Fibroblast of pulmonary artery (primary cell): Measurements from ENCODE around the gene DCDC2B.
"Not testable (repeated sequence)": the region's sequence is repeated elsewhere in the genome, so short reads cannot be mapped to it uniquely, and the experiment has no call there.

Source experiments
- DNase-seq: peaks from one replicate; pipeline ENCODE4 v3.0.0-alpha.2; 2010; ENCODE audit warnings: low read depth
- H3K4me3 ChIP-seq: replicated peaks from 2 replicates; pipeline ENCODE4 v1.5.1; 2011; ENCODE audit warnings: low read depth, mild to moderate bottlenecking, control low read depth, low read length, moderate library complexity
- TF ChIP-seq, protein P1 (sequence below): IDR thresholded peaks from 2 replicates; pipeline ENCODE4 v1.5.1; 2011; ENCODE audit warnings: mild to moderate bottlenecking, control low read depth, low read length, inconsistent platforms; ENCODE audit errors: missing control alignments

The DCDC2B gene

DNA sequence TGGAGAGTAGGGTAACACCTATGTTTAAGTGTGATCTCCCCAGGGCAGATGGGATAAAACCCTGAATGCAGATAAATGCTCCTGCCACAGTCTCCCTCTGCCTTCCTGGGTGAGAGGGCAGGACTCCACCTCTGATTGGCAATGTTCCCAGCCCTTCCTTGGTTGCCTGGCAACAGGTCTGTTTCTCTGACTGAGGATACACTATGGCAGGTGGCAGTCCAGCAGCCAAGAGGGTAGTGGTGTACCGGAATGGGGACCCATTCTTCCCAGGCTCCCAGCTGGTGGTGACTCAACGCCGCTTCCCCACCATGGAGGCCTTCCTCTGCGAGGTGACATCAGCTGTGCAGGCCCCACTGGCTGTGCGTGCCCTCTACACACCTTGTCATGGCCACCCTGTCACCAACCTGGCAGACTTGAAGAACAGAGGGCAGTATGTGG is at the start of gene DCDC2B:
Gene DCDC2B, plus strand, starts transcription at position 199 of the 438 bp plus-strand sequence. Its CDS starts 5 bp downstream, at position 204.
- peak; percentile 51 for DNase-seq
- TF ChIP-seq, protein P1, sequence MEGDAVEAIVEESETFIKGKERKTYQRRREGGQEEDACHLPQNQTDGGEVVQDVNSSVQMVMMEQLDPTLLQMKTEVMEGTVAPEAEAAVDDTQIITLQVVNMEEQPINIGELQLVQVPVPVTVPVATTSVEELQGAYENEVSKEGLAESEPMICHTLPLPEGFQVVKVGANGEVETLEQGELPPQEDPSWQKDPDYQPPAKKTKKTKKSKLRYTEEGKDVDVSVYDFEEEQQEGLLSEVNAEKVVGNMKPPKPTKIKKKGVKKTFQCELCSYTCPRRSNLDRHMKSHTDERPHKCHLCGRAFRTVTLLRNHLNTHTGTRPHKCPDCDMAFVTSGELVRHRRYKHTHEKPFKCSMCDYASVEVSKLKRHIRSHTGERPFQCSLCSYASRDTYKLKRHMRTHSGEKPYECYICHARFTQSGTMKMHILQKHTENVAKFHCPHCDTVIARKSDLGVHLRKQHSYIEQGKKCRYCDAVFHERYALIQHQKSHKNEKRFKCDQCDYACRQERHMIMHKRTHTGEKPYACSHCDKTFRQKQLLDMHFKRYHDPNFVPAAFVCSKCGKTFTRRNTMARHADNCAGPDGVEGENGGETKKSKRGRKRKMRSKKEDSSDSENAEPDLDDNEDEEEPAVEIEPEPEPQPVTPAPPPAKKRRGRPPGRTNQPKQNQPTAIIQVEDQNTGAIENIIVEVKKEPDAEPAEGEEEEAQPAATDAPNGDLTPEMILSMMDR = no peak
- H3K4me3 ChIP-seq = no peak within 1 kb of the TSS

DNA sequence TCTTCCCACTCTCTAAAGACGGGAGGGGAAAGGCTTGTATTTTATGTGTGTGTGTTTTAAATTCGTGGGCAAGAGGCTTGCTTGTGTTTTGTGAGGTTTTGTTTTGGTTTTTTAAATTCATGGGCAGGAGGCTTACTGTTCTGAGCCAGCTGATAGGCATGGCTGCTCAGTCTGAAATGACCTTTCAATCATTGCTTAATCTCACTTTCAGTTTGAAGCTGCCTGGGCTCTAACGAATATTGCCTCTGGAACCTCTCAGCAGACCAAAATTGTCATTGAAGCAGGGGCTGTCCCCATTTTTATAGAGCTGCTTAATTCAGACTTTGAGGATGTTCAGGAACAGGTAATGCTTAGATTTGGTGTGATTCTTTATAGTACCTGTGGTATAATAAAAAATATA is 49.7 kb upstream of the DCDC2B start:
- TF ChIP-seq, protein P1 = no peak
- DNase-seq = no peak
- H3K4me3 ChIP-seq = no peak overlapping the region

DNA sequence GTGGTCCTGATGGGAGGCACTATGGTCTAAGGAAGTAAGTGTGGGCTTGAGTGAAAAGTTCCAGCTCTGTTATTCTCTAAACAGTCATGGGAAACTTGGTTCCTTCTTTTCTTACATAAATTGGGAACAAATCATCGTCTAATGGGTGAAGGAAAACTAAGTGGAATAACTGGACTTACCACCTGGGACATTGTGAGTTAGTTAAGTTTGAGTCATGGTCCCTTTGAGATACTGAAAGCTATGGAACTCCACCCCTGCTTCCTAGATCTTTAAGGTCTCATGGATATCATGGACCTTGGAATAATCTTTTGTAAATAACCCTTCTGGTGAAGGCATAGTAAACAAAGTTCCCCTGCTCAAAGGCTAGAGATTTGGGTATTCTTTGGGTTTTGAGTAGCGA is 45.5 kb upstream of the DCDC2B start:
- no peak overlapping the region for H3K4me3 ChIP-seq
- no peak for DNase-seq
- TF ChIP-seq, protein P1 = no peak

DNA sequence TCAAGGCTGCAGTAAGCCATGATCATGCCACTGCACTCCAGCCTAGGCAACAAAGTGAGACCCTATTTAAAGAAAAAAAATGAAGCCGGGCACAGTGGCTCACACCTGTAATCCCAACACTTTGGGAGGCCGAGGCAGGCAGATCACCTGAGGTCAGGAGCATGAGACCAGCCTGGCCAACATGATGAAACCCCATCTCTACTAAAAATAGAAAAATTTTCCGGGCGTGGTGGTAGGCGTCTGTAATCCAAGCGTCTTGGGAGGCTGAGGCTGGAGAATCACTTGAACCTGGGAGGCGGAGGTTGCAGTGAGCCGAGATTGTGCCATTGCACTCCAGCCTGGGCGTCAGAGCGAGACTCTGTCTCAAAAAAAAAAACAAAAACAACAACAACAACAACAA is 43.3 kb upstream of the DCDC2B start:
- H3K4me3 ChIP-seq, DNase-seq: not testable (repeated sequence)

DNA sequence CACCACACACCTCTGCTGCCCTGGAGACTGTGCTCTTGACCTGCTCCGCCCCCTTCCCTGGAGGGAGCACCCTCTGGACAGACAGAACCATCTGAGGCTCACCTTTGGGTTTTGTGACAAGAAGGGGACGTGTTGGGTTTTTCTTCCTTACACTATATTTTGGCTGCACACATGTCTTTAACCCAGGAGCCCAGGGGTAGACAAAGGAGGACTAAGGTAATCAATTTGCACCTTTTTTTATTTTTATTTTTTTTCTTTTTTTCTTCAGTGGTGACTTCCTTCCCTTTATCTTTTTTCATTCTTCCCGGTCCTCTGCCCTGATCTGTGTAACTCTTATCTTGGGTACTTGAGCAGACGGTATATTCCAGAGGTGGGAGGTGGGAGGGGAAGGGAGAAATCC is 37.9 kb upstream of the DCDC2B start:
- TF ChIP-seq, protein P1 = no peak
- no peak overlapping the region for H3K4me3 ChIP-seq
- no peak for DNase-seq

DNA sequence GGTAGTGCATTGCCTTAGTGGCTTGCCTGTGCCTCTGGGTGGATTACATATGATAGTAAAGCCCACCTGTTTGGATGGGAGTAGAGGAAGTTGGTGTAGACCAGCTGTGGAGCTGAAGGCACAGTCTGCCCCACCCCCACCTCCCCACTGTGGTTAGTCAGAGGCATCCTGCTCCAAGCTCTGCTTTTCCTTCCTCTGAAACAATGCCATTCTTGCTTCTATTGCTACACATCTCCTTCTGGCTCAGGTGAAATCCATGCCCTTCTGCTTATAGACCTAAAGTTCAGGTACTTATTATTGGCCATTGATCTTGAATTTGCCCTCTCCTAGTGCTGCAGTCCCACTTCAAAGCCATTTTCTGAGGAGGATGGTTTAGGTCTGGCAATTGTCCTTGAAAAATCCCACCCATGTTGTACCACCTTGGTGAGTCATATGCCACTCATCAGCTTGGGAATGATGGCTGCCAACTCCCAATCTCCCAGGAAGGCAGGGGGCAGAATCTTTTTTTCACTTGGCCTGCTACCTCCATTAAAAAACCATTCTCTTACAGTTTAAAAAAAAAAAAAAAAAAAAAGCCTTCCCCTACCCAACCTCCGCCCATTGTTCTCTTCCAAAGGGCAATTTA is 36.2 kb upstream of the DCDC2B start:
- peak; percentile 55 for DNase-seq
- TF ChIP-seq, protein P1 = no peak
- H3K4me3 ChIP-seq = no peak overlapping the region

DNA sequence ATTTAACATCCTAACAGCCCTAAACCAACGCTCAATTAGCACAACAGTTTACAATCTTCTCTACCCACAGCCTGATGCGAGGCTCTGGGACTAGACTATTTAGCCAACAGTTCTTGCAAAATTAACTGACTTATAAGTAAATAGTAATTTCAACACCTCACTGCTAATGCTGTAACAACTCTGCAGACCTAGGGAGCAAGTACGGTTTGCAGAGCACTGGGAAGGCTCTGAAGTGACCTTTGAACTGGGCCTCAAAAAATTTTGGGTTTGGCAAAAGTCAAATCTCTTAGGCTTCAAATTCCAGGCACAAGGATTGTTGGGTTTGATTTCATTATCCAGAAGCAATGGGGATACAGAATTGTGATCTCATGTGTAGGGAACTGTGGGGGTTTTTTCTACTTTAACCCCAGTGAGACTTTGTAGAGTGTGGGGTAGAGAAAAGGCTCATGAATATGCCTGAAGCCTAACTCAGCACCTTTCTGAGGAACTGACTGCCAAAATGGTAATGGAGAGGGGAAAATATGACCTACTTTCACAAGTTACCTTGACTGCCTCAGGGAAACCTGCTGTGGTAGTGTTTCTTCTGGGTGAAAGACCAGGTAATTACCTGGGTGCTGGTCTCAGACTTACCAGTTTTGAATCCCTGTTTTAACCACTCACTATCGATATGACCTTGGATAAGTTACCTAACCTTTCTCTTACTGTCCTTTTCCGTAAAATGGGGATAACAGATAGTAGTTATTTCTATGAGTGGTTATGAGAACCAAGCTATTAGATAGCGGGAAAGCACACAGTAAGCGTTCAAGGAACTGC is 30.3 kb upstream of the DCDC2B start:
- DNase-seq = no peak
- TF ChIP-seq, protein P1 = no peak
- no peak overlapping the region for H3K4me3 ChIP-seq
